ENCODE measurements around the gene PRAMEF17. TPM values are rescaled to one million over a fixed set of nuclear protein-coding genes. Genes with fewer than 3 reads are reported as not detected.
"Not testable (repeated sequence)": the region's sequence is repeated elsewhere in the genome, so short reads cannot be mapped to it uniquely, and the experiment has no call there.

PRAMEF17 gene
- total and polyA plus RNA-seq, 2 donors (not counting 3 experiments of a cell fraction or from before 2014, with no cell fraction given): not detected

- Histone ChIP-seq H3K79me2 (ENCODE audit: control insufficient read depth, insufficient read depth, low read length) (no peaks in the 10 kb centered on the region), H4K20me1 (replicated peaks; ENCODE audit: control insufficient read depth, extremely low read depth, insufficient read depth, low read length) (no peaks in the 10 kb centered on the region), H2AFZ (ENCODE audit: low read depth, low read length) (no peak overlapping the region), H3K9me3 (replicated peaks; ENCODE audit: control insufficient read depth, insufficient read depth, low read length) (peaks cover 8% of the 10 kb centered on the region), H3K9me1 (replicated peaks; ENCODE audit: control insufficient read depth, extremely low read depth, insufficient read depth, low read length) (no peaks in the 10 kb centered on the region), H3K27ac (ENCODE audit: insufficient read depth, low read depth, low read length) (no peak overlapping the region), H3K36me3 (ENCODE audit: control insufficient read depth in 2 of 2, extremely low read depth in 1 of 2, insufficient read depth in 2 of 2, low read length in 2 of 2) (no peaks in the 10 kb centered on the region), H3K4me3 (replicated peaks in 1 of 3; ENCODE audit: insufficient read depth in 1 of 3, low read depth in 1 of 3, low read length in 3 of 3) (no peak overlapping the region), H3K4me1 (ENCODE audit: control insufficient read depth, extremely low read depth, insufficient read depth, low read length) (no peaks in the 10 kb centered on the region), H3K27me3 (ENCODE audit: control insufficient read depth in 2 of 2, insufficient read depth in 2 of 2, low read length in 2 of 2) (no peaks in the 10 kb centered on the region), H3K9ac (replicated peaks; ENCODE audit: extremely low read depth, insufficient read depth, low read length) (no peak overlapping the region), H3K4me2 (ENCODE audit: insufficient read depth, low read length) (no peak overlapping the region)
- intact Hi-C loops (cut with micrococcal nuclease): no loop called here
- TF ChIP-seq FOS (IDR thresholded peaks at IDR 0.05; ENCODE audit: borderline replicate concordance, insufficient read depth, low read length) (no peak), POLR2AphosphoS5 (IDR thresholded peaks at IDR 0.05; ENCODE audit: insufficient read depth, low read depth, low read length) (no peak), CTCF (IDR thresholded peaks at IDR 0.05; ENCODE audit: extremely low read depth in 1 of 2, insufficient read depth in 1 of 2, low read depth in 1 of 2, low read length in 2 of 2) (no peak), GATA2 (IDR thresholded peaks at IDR 0.05; ENCODE audit: insufficient read depth, insufficient read length, low read depth, low read length) (no peak), MYC (IDR thresholded peaks at IDR 0.05; ENCODE audit: low read depth, low read length) (no peak), MAX (IDR thresholded peaks at IDR 0.05; ENCODE audit: insufficient read depth, insufficient read length) (no peak), POLR2A (IDR thresholded peaks at IDR 0.05; ENCODE audit: low read depth, low read length) (no peak), JUN (IDR thresholded peaks at IDR 0.05; ENCODE audit: borderline replicate concordance, insufficient read depth, insufficient read length, low read depth) (no peak), EZH2 (IDR thresholded peaks at IDR 0.05; ENCODE audit: borderline replicate concordance, low read depth, low read length, severe bottlenecking) (no peak)
- dilution Hi-C loops (cut with MboI; ENCODE audit: extremely low pct_ligation_motif_present, low sequenced_read_pairs): no loop called here
- BruUV-seq (replicated peaks): no TSS peak
- no peak for FAIRE-seq
- ChIA-PET POLR2A (no interaction called here), CTCF (no interaction called here)
- DNase-seq (ENCODE audit: low read depth, low spot score): no peak
These were observed 46.0 kb downstream of the PRAMEF17 start for GRCh38 chr1:13435458-13435857.

GRCh38 chr1:13439104-13439783, 49.8 kb downstream of the PRAMEF17 start:
- H3K36me3 ChIP-seq (ENCODE audit: control insufficient read depth in 2 of 2, extremely low read depth in 1 of 2, insufficient read depth in 2 of 2, low read length in 2 of 2); H4K20me1 ChIP-seq (replicated peaks; ENCODE audit: control insufficient read depth, extremely low read depth, insufficient read depth, low read length); H3K4me1 ChIP-seq (ENCODE audit: control insufficient read depth, extremely low read depth, insufficient read depth, low read length); H3K9ac ChIP-seq (replicated peaks; ENCODE audit: extremely low read depth, insufficient read depth, low read length); CTCF ChIA-PET; intact Hi-C loops (cut with micrococcal nuclease); DNase-seq (ENCODE audit: low read depth, low spot score); H3K79me2 ChIP-seq (ENCODE audit: control insufficient read depth, insufficient read depth, low read length); H2AFZ ChIP-seq (ENCODE audit: low read depth, low read length); POLR2A ChIA-PET; H3K27ac ChIP-seq (ENCODE audit: insufficient read depth, low read depth, low read length); H3K9me3 ChIP-seq (replicated peaks; ENCODE audit: control insufficient read depth, insufficient read depth, low read length); H3K27me3 ChIP-seq (ENCODE audit: control insufficient read depth in 2 of 2, insufficient read depth in 2 of 2, low read length in 2 of 2); H3K4me2 ChIP-seq (ENCODE audit: insufficient read depth, low read length); BruUV-seq (replicated peaks); H3K4me3 ChIP-seq (replicated peaks in 1 of 3; ENCODE audit: insufficient read depth in 1 of 3, low read depth in 1 of 3, low read length in 3 of 3); FAIRE-seq; dilution Hi-C loops (cut with MboI; ENCODE audit: extremely low pct_ligation_motif_present, low sequenced_read_pairs); H3K9me1 ChIP-seq (replicated peaks; ENCODE audit: control insufficient read depth, extremely low read depth, insufficient read depth, low read length): not testable (repeated sequence)

Measured in endothelial cell of umbilical vein (primary cell).